Measurements from ENCODE around the gene INTS11. TPM values are rescaled to one million over a fixed set of nuclear protein-coding genes. Genes with fewer than 3 reads are reported as not detected.

Gene INTS11
- total RNA-seq, 2 experiments from 2014 or later: 126 to 135 TPM

DNA sequence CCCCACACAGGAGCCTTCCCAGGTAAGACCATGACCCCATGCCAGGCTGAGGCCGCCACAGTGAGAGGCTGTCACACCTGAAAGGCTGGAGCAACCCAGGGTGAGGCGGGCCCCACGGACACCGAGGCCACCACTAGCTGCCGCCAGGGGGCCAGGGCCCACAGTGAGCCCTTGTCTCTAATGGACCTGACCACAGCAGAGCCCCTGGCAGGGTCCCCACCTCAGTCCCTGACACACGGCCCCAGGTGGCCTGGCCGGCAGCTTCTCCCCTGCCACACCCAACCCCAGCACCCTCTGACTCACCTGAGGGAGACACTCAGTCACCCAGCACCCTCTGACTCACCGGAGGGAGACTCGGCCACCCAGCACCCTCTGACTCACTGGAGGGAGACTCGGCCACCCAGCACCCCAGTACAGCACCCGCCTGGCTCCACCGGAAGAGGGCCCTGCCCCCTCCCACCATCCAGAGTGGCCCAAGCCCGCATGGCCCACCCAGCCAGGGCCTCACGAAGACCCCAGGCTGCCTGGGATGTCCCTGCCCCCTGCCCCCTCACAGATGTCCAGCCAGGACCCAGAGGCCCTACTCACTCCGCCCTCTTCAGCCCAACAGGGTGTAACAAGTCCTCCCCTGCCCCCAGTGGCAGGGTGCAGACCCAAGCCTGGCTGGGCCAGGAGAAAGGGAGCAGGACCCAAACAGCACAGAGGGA is 20.3 kb upstream of the INTS11 start:
- DNase-seq: peak; percentile 59
- Mint-ChIP-seq H3K27ac (no peak overlapping the region), H3K9me3 (ENCODE audit: low read depth) (peaks cover 3% of the 10 kb centered on the region)

DNA sequence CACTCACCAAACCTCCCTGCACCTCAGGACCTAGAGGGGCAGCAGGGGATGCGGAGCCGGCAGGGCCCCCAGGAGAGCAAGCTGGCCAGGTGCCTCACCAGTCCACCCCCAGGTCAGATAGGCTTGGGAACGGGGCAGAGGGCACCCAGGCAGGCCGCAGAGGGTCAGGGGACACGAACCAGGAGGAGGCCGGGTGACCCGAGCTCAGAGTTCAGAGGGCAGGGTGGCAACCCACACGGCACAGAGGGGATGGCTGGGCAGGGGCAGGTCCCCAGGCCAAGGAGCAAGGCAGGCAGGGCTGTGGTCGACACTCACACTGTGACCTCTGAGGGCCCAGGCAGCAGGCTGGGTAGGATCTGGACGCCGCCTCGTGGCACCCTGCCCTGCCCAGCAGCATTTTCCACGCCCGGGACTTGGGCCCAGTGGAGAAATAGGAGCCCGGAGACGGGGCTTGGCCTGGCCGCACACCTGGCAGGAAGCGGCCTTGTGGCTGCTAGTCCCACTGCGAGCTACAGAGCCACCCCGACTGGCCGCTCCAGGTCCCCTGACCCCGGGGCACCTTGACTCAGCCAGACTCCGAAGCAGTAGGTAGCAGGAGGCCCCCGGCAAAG is 19.5 kb upstream of the INTS11 start:
- CTCF ChIA-PET: interaction anchor here (1.4 kb wide), 1 partner anchor 28 kb away, joined by 4 read pairs; no protein-coding TSS in a partner anchor
- H3K4me1 Mint-ChIP-seq: peaks cover 19% of the 10 kb centered on the region

More for the DNA sequence above, 20.3 kb upstream of the INTS11 start:
- H3K4me1 Mint-ChIP-seq: peaks cover 19% of the 10 kb centered on the region
- no peak overlapping the region for H3K4me3 Mint-ChIP-seq
- peaks cover 12% of the 10 kb centered on the region for H3K36me3 Mint-ChIP-seq
- CTCF ChIA-PET: interaction anchor here (0.6 kb wide), 1 partner anchor 76 kb away, joined by 3 read pairs; no protein-coding TSS in a partner anchor
- no peak for ATAC-seq
- H3K27me3 Mint-ChIP-seq: no peaks in the 10 kb centered on the region

DNA sequence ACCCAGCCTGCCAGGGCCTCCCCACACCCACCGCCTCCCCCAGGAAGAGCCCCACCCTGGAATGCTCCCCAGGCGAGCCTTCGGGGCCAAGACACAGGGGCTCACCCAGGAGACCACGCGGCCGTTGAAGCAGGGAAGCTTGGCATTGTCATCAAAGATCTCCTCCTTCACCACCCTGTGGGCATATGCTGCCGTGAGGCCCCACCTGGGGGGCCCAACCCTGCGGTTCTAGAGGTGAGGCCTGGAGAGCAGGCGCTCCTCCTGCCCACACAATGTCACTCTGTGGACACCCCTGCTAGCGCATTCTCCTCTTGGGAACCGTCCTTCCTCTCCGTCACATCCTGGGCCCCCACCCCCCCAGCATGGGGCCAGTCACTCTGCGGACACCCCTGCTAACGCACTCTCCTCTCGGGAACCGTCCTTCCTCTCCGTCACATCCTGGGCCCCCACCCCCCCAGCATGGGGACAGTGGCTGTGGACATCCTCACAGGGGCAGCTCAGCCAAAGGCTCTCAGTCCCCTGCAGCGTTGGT is 18.2 kb upstream of the INTS11 start:
- Mint-ChIP-seq H3K36me3 (peaks cover 12% of the 10 kb centered on the region), H3K4me3 (no peak overlapping the region), H3K9me3 (ENCODE audit: low read depth) (peaks cover 3% of the 10 kb centered on the region), H3K27ac (no peak overlapping the region), H3K4me1 (peaks cover 14% of the 10 kb centered on the region), H3K27me3 (no peaks in the 10 kb centered on the region)
- no peak for ATAC-seq
- CTCF ChIA-PET: interaction anchor here (1.4 kb wide), 1 partner anchor 29 kb away, joined by 4 read pairs; no protein-coding TSS in a partner anchor
- DNase-seq: no peak

More for the DNA sequence above, 19.5 kb upstream of the INTS11 start:
- DNase-seq (no peak), ATAC-seq (no peak)
- Mint-ChIP-seq H3K36me3 (peaks cover 12% of the 10 kb centered on the region), H3K4me3 (no peak overlapping the region), H3K27ac (no peak overlapping the region), H3K27me3 (no peaks in the 10 kb centered on the region), H3K9me3 (ENCODE audit: low read depth) (peaks cover 3% of the 10 kb centered on the region)

DNA sequence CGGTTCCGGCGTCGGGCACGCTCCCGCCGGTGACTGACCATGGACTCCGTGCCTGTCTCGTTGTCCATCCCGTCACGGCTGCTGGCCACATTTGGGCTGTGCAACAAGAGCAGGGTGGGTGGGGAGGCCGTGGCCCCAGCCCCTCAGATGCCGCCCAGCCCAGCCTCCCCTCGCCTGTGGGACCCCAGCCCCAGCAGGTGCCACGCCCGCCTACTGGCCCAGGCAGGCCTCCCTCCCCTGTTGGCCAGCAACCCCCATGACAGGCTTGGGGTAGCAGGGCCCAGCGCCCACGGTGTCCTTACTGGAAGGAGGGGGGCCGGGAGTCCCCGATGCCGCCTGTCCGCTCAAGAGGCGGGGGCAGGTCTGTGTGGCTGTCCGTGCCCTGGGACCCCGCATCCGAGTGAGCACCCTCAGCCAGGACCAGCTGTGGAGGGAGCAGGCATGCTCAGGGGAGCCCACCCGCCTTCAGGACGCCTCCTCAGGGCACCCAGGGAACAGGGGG is 17.7 kb upstream of the INTS11 start:
- Mint-ChIP-seq H3K36me3 (peaks cover 12% of the 10 kb centered on the region), H3K4me1 (peaks cover 10% of the 10 kb centered on the region), H3K9me3 (ENCODE audit: low read depth) (peaks cover 3% of the 10 kb centered on the region), H3K4me3 (no peak overlapping the region), H3K27ac (no peak overlapping the region), H3K27me3 (no peaks in the 10 kb centered on the region)
- ATAC-seq (no peak), DNase-seq (no peak)
- CTCF ChIA-PET: no interaction called here

DNA sequence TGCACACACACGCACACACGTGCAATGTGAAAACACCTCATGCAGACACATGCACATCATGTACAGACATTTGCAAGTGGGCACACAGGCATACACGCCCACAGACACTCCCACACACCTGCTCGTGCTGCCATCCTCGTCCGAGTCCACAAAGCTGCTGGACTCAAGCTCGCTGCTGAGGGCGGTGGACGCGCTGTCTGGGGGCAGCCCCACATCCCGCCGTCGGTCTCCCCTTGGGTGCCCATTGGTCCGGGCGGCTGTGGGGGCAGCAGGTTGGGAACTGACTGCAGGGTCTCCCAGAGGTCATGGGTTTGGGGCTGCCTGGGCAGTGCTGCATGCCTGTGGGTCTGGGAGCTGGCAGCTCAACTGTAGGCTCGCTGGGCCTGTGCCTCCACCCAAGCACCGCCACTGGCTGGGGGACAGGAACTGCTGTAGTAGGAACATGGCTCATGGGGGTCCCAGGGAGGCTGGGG is 17.1 kb upstream of the INTS11 start:
- CTCF ChIA-PET: no interaction called here
- DNase-seq (no peak), ATAC-seq (no peak)
- H3K9me3 Mint-ChIP-seq (ENCODE audit: low read depth): peaks cover 3% of the 10 kb centered on the region
- H3K4me3 Mint-ChIP-seq: no peak overlapping the region
- no peak overlapping the region for H3K27ac Mint-ChIP-seq
- H3K4me1 Mint-ChIP-seq: peaks cover 4% of the 10 kb centered on the region
- no peaks in the 10 kb centered on the region for H3K27me3 Mint-ChIP-seq
- peaks cover 12% of the 10 kb centered on the region for H3K36me3 Mint-ChIP-seq

DNA sequence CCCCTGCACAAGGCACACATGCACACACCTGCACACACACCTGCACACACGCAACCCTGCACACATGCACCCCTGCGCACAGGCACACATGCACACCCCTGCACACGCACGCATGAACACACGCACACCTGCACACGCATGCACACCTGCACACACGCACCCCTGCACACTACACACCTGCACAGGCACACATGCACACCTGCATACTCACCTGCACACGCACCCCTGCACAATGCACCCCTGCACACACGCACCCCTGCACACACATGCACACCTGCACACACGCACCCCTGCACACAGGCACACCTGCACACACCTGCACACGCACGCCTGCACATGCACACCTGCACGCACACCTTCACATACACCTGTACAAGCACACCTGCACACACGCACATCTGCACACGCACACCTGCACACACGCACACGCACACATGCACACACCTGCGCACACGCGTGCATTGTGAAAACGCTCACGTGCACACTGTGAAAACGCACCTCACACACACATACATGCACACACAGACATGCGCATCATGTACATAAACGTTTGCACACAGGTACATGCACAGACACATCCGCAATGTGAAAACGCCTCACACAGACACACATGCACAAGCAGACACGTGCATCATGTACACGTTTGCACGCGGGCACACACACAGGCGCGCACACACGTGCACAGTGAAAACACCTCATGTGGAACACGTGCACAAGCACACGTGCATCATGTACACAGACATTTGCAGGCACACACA is 16.5 kb upstream of the INTS11 start:
- Mint-ChIP-seq H3K36me3 (peaks cover 12% of the 10 kb centered on the region), H3K4me1 (peaks cover 2% of the 10 kb centered on the region), H3K9me3 (ENCODE audit: low read depth) (peaks cover 3% of the 10 kb centered on the region), H3K27me3 (no peaks in the 10 kb centered on the region), H3K27ac (no peak overlapping the region), H3K4me3 (no peak overlapping the region)
- DNase-seq (no peak), ATAC-seq (no peak)
- CTCF ChIA-PET: no interaction called here

DNA sequence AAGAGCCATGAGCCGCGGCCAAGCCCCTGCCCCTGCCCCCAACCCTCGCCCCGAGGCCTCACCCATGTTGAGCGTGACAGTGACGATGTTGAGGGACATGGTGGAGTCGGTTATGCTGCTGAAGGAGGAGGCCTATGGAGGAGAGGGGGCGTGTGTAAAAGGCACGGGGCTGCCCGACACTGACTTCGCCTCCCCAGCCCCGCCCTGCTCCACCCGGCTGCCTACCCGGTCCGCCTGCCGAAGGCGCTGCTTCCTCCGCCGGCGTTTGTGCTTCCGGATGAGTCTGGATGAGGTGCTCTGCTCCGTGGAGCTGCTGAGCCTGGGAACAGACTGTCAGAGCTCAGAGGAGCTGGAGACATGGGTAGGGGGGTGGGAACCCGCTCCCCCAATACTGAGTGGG is 15.7 kb upstream of the INTS11 start:
- Mint-ChIP-seq H3K27ac (no peak overlapping the region), H3K36me3 (peaks cover 12% of the 10 kb centered on the region), H3K27me3 (no peaks in the 10 kb centered on the region), H3K9me3 (ENCODE audit: low read depth) (peaks cover 3% of the 10 kb centered on the region), H3K4me1 (peaks cover 2% of the 10 kb centered on the region), H3K4me3 (no peak overlapping the region)
- CTCF ChIA-PET: interaction anchor here (1.4 kb wide), 1 partner anchor 32 kb away, joined by 3 read pairs; no protein-coding TSS in a partner anchor
- ATAC-seq: no peak
- no peak for DNase-seq

DNA sequence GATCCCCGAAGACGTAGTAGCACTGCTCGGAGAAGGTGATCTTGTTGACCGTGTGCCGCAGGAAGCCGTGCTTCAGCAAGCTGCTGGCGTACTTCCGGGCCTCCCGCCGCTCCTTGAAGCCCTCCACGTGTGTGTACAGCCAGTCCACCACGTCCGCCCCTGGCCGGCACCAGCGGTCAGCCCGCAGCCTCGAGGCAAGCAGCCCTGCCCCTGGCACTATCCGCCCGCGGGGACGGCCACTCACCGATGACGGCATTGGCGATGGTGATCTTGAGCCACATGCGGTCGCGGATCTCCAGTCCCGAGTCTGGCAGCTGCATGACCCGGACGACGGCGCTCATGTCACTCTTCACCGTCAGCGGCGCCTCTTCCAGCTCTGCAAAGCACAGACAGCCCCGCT is 13.8 kb upstream of the INTS11 start:
- no peaks in the 10 kb centered on the region for H3K27me3 Mint-ChIP-seq
- H3K4me1 Mint-ChIP-seq: no peaks in the 10 kb centered on the region
- no peak for ATAC-seq
- no peak overlapping the region for H3K4me3 Mint-ChIP-seq
- CTCF ChIA-PET: no interaction called here
- no peak for DNase-seq
- H3K27ac Mint-ChIP-seq: no peak overlapping the region
- peaks cover 3% of the 10 kb centered on the region for H3K9me3 Mint-ChIP-seq (ENCODE audit: low read depth)
- H3K36me3 Mint-ChIP-seq: peaks cover 12% of the 10 kb centered on the region

DNA sequence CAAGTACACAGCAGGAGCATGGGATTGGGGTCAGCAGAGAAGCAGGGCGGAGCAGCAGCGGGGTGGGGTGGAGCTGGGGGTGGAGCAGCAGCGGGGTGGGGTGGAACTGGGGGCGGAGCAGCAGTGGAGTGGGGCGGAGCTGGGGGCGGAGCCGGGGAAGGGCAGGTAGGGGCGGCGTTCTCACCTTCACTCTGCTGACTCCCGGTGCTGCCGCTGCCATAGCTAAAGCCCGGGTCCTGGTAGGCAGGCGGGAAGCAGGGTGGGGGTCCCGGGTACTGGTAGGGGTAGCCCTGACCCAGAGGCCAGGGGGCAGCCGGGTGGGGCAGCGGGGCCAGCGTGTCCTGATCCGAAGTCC is 13.3 kb upstream of the INTS11 start:
- Mint-ChIP-seq H3K36me3 (peaks cover 12% of the 10 kb centered on the region), H3K4me1 (no peaks in the 10 kb centered on the region), H3K4me3 (no peak overlapping the region), H3K27ac (no peak overlapping the region), H3K9me3 (ENCODE audit: low read depth) (peaks cover 3% of the 10 kb centered on the region), H3K27me3 (no peaks in the 10 kb centered on the region)
- DNase-seq: no peak
- peak; percentile 71 for ATAC-seq
- CTCF ChIA-PET: no interaction called here

DNA sequence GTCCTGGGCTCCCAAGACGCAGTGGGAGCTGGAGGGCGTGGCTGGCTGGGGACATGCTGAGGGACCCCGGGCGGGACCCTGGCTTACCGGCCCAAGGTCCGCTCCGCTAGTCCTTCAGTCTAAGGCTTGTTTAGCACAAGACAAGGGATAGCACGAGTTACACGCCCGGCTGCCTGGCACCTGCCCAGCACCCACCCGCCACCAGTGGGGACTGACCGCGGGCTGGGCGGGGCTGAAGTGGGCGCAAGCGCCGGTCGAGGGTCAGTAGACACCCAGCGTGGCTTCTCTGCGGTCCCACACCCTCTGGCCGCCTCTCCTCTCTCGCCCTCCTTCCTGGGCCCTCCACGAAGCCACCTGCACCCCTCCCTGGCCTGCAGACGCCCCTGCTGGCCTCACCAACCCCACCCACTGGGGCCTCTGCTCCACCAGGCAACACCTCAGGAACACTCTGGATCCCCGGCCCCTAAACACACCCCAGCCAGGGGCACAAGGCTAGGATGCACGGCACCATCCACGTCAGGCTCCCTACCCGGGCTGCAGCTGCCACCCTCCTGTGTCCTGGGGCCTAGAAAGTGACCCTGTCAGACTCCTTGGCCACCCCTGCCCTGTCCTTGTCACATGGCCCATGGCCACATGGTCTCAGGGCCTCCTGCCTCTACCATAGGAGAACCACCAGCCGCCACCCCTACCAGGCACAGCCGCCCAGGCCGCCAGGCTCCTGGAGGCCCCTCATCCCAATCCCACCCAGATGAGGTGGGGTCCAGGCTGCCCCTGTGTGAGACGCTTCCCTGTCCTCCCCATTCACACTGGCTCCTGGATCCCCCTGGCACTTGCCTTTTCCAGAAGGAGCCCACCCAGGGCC is 12.7 kb upstream of the INTS11 start:
- H3K27ac Mint-ChIP-seq: no peak overlapping the region
- no peaks in the 10 kb centered on the region for H3K27me3 Mint-ChIP-seq
- H3K36me3 Mint-ChIP-seq: peaks cover 12% of the 10 kb centered on the region
- no peak for DNase-seq
- H3K4me3 Mint-ChIP-seq: no peak overlapping the region
- CTCF ChIA-PET: no interaction called here
- H3K4me1 Mint-ChIP-seq: no peaks in the 10 kb centered on the region
- peaks cover 3% of the 10 kb centered on the region for H3K9me3 Mint-ChIP-seq (ENCODE audit: low read depth)
- ATAC-seq: no peak

DNA sequence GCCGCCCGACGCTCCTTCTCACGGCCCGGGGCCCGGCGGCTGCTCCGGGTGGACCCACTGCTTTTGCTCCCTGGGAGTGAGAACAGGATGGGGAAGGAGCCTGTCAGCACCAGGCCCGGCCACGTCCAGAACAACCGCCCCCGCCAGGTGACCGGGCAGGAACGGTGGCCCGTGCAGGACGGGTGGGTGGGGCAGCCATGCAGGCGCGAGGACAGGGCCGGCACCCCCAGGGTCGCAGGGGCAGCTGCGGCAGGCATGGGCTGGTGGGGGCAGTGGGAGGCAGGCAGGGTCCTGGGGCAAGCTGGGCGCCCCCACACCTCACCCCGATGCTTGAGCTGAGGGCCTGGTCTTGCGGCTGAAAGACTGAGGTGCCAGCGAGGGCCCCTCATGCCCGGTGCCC is 12.0 kb upstream of the INTS11 start:
- Mint-ChIP-seq H3K27ac (no peak overlapping the region), H3K27me3 (no peaks in the 10 kb centered on the region), H3K4me3 (no peak overlapping the region), H3K9me3 (ENCODE audit: low read depth) (peaks cover 3% of the 10 kb centered on the region), H3K4me1 (no peaks in the 10 kb centered on the region), H3K36me3 (peaks cover 11% of the 10 kb centered on the region)
- no peak for ATAC-seq
- DNase-seq: no peak
- CTCF ChIA-PET: no interaction called here

DNA sequence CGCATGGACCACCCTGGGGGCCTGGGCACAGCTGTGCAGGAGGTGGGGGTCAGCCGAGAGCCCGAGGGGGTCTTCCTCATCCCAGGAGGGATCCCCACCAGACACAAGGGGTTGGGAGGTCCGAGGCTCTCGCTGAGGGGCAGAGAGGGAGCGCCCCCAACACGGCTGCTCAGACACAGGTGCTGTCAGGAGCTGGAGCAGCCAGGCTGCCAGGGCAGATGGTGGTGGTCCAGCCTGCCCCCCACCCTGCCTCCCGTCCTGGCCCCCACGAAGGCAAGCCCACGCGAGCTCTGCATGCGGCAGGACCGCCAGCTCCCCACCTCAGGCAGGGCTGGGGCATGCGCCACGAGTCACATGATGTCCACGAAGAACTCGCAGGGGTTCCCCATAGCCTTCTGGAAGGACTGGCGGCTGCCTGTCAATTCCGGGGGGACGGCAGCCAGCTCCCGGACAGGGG is 11.4 kb upstream of the INTS11 start:
- no peak overlapping the region for H3K27ac Mint-ChIP-seq
- H3K9me3 Mint-ChIP-seq (ENCODE audit: low read depth): peaks cover under 1% of the 10 kb centered on the region
- peaks cover 5% of the 10 kb centered on the region for H3K36me3 Mint-ChIP-seq
- no peak overlapping the region for H3K4me3 Mint-ChIP-seq
- DNase-seq (no peak), ATAC-seq (no peak)
- CTCF ChIA-PET: no interaction called here
- no peaks in the 10 kb centered on the region for H3K4me1 Mint-ChIP-seq
- no peaks in the 10 kb centered on the region for H3K27me3 Mint-ChIP-seq
